Measurements from ENCODE around the gene LAMA1.

LAMA1 gene

DNA sequence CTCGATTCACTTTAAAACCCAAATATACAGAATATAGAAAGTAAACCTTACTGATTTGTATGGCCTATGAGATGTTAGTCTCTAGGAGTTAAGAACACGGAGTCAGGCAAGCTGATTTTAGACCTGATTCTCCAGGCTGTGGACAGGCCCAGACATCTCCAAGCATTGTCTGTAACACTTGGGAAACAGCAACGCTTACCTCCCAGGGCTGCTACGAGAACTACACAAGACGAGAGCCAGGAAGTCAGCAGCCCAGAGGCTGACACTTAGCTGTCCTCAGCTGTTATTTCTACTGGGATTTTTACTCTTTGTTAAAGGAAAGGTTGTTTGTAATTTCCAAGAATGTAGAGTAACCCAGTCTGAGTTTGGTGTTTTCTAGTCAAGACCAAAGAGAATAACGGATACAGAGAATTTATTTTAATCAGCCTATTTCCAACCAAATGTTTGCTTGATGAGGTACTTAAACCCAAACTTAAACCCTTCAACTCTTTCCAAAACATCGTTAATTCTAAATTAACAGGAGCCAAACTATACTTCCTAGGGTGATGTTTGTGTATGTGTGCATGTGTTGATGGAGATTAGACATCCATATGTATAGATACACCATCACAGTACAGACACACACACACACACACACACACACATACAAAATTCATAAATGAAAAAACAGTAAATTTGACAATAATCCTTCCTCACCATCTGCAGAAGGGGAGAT is 123.4 kb downstream of the LAMA1 start:
- Histone ChIP-seq H3K27me3 (ENCODE audit: insufficient read depth, low read length, poor library complexity) (no peaks in the 10 kb centered on the region), H3K4me3 (ENCODE audit: low read depth in 1 of 2, low read length in 2 of 2) (no peak overlapping the region), H3K79me2 (ENCODE audit: insufficient read depth, low read length) (no peaks in the 10 kb centered on the region), H3K9ac (ENCODE audit: low read depth, low read length) (no peak overlapping the region), H4K20me1 (ENCODE audit: insufficient read depth, low read length) (no peaks in the 10 kb centered on the region), H2AFZ (ENCODE audit: low read depth, low read length) (no peak overlapping the region), H3K27ac (ENCODE audit: low read length) (no peak overlapping the region), H3K4me2 (ENCODE audit: insufficient read depth, low read length) (no peak overlapping the region), H3K9me3 (ENCODE audit: insufficient read depth, low read length, severe bottlenecking) (no peaks in the 10 kb centered on the region), H3K4me1 (ENCODE audit: insufficient read depth, low read length) (no peaks in the 10 kb centered on the region), H3K36me3 (ENCODE audit: insufficient read depth, low read length) (no peaks in the 10 kb centered on the region)
- DNase-seq (no peak), ATAC-seq (ENCODE audit: insufficient read depth, low read depth) (no peak)
- TF ChIP-seq, protein P1, sequence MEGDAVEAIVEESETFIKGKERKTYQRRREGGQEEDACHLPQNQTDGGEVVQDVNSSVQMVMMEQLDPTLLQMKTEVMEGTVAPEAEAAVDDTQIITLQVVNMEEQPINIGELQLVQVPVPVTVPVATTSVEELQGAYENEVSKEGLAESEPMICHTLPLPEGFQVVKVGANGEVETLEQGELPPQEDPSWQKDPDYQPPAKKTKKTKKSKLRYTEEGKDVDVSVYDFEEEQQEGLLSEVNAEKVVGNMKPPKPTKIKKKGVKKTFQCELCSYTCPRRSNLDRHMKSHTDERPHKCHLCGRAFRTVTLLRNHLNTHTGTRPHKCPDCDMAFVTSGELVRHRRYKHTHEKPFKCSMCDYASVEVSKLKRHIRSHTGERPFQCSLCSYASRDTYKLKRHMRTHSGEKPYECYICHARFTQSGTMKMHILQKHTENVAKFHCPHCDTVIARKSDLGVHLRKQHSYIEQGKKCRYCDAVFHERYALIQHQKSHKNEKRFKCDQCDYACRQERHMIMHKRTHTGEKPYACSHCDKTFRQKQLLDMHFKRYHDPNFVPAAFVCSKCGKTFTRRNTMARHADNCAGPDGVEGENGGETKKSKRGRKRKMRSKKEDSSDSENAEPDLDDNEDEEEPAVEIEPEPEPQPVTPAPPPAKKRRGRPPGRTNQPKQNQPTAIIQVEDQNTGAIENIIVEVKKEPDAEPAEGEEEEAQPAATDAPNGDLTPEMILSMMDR (IDR thresholded peaks at IDR 0.05; ENCODE audit: borderline replicate concordance, extremely low read depth, low read length, poor library complexity, severe bottlenecking) = no peak
- TF ChIP-seq EZH2 (IDR thresholded peaks at IDR 0.05; ENCODE audit: borderline replicate concordance, low read depth, low read length, severe bottlenecking) = no peak

GRCh38 chr18:6992761-6993160 is 124.8 kb downstream of the LAMA1 start:
- no peak overlapping the region for H3K27ac ChIP-seq (ENCODE audit: low read length)
- DNase-seq (no peak), ATAC-seq (ENCODE audit: insufficient read depth, low read depth) (no peak)
- no peaks in the 10 kb centered on the region for H3K79me2 ChIP-seq (ENCODE audit: insufficient read depth, low read length)
- no peak overlapping the region for H3K4me2 ChIP-seq (ENCODE audit: insufficient read depth, low read length)
- no peak overlapping the region for H3K9ac ChIP-seq (ENCODE audit: low read depth, low read length)
- no peaks in the 10 kb centered on the region for H4K20me1 ChIP-seq (ENCODE audit: insufficient read depth, low read length)
- H3K27me3 ChIP-seq (ENCODE audit: insufficient read depth, low read length, poor library complexity) = no peaks in the 10 kb centered on the region
- no peaks in the 10 kb centered on the region for H3K9me3 ChIP-seq (ENCODE audit: insufficient read depth, low read length, severe bottlenecking)
- H3K4me3 ChIP-seq (ENCODE audit: low read depth in 1 of 2, low read length in 2 of 2) = no peak overlapping the region
- H3K4me1 ChIP-seq (ENCODE audit: insufficient read depth, low read length) = no peaks in the 10 kb centered on the region
- no peak overlapping the region for H2AFZ ChIP-seq (ENCODE audit: low read depth, low read length)
- TF ChIP-seq, protein P1 (IDR thresholded peaks at IDR 0.05; ENCODE audit: borderline replicate concordance, extremely low read depth, low read length, poor library complexity, severe bottlenecking) = no peak
- no peak for TF ChIP-seq EZH2 (IDR thresholded peaks at IDR 0.05; ENCODE audit: borderline replicate concordance, low read depth, low read length, severe bottlenecking)
- no peaks in the 10 kb centered on the region for H3K36me3 ChIP-seq (ENCODE audit: insufficient read depth, low read length)

DNA sequence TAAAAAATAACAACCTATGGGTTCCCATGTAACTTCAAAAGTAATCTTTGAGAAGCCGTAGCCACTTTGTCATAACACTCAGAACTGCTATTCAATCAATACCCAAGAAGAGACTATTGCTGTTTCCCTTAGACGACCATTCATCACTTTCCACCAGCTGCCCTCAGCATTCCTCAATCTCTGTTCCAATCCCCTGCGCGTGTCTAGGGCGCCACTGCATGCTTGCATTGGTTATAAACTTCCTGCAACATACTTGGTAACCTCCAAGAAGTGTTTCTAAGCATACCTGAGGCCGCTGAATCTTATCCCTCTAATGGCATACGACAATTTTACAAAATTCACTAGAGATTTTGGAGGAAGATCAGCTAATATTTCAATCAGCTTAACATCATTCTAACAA is 134.2 kb downstream of the LAMA1 start:
- no peaks in the 10 kb centered on the region for H4K20me1 ChIP-seq (ENCODE audit: insufficient read depth, low read length)
- H3K36me3 ChIP-seq (ENCODE audit: insufficient read depth, low read length) = no peaks in the 10 kb centered on the region
- H2AFZ ChIP-seq (ENCODE audit: low read depth, low read length) = no peak overlapping the region
- TF ChIP-seq EZH2 (IDR thresholded peaks at IDR 0.05; ENCODE audit: borderline replicate concordance, low read depth, low read length, severe bottlenecking) = no peak
- TF ChIP-seq, protein P1 (IDR thresholded peaks at IDR 0.05; ENCODE audit: borderline replicate concordance, extremely low read depth, low read length, poor library complexity, severe bottlenecking) = no peak
- DNase-seq (no peak), ATAC-seq (ENCODE audit: insufficient read depth, low read depth) (no peak)
- no peak overlapping the region for H3K9ac ChIP-seq (ENCODE audit: low read depth, low read length)
- H3K4me3 ChIP-seq (ENCODE audit: low read depth in 1 of 2, low read length in 2 of 2) = no peak overlapping the region
- H3K27ac ChIP-seq (ENCODE audit: low read length) = no peak overlapping the region
- H3K4me1 ChIP-seq (ENCODE audit: insufficient read depth, low read length) = no peaks in the 10 kb centered on the region
- H3K9me3 ChIP-seq (ENCODE audit: insufficient read depth, low read length, severe bottlenecking) = no peaks in the 10 kb centered on the region
- H3K27me3 ChIP-seq (ENCODE audit: insufficient read depth, low read length, poor library complexity) = no peaks in the 10 kb centered on the region
- no peak overlapping the region for H3K4me2 ChIP-seq (ENCODE audit: insufficient read depth, low read length)
- H3K79me2 ChIP-seq (ENCODE audit: insufficient read depth, low read length) = no peaks in the 10 kb centered on the region
